Nephron (organoid): Measurements from ENCODE around the gene RNF130.

Source experiments
- H3K27ac Mint-ChIP-seq, 3 experiments: 2 replicates each; pipeline ENCODE4 v1.8.0; 2020; ENCODE audit warnings: mixed read lengths in 3 of 3, mild to moderate bottlenecking in 2 of 3, moderate library complexity in 1 of 3
- H3K27me3 Mint-ChIP-seq: 2 replicates; pipeline ENCODE4 v1.8.0; 2021; ENCODE audit warnings: low read depth, mild to moderate bottlenecking, moderate library complexity, mixed read lengths
- H3K36me3 Mint-ChIP-seq: 2 replicates; pipeline ENCODE4 v1.8.0; 2020; ENCODE audit warnings: low read depth, mixed read lengths
- H3K4me1 Mint-ChIP-seq: 2 replicates; pipeline ENCODE4 v1.8.0; 2020; ENCODE audit warnings: mixed read lengths
- H3K4me3 Mint-ChIP-seq, 3 experiments: 2 replicates each; pipeline ENCODE4 v1.8.0; 2020; ENCODE audit warnings: mild to moderate bottlenecking in 3 of 3, mixed read lengths in 3 of 3, moderate library complexity in 2 of 3
- H3K9me3 Mint-ChIP-seq: 2 replicates; pipeline ENCODE4 v1.8.0; 2020; ENCODE audit warnings: mixed read lengths
- CTCF ChIP-seq, 3 experiments: fragments of 200-600 bp; sonication (generic); IDR thresholded peaks; one replicate each; pipeline ENCODE4 v1.5.0; 2021; ENCODE audit warnings: antibody characterized with exemption in 3 of 3; ENCODE audit not compliant: unreplicated experiment in 3 of 3

The RNF130 gene

GRCh38 chr5:180043377-180043776 lies 28.2 kb downstream of the RNF130 start:
- Mint-ChIP-seq H3K27ac (no peak overlapping the region), H3K4me3 (no peak overlapping the region), H3K27me3 (no peaks in the 10 kb centered on the region), H3K9me3 (peaks cover 8% of the 10 kb centered on the region), H3K4me1 (peaks cover 11% of the 10 kb centered on the region), H3K36me3 (peaks cover 71% of the 10 kb centered on the region)
- TF ChIP-seq CTCF (IDR thresholded peaks at IDR 0.05; ENCODE audit: unreplicated experiment in 3 of 3) = no peak

DNA sequence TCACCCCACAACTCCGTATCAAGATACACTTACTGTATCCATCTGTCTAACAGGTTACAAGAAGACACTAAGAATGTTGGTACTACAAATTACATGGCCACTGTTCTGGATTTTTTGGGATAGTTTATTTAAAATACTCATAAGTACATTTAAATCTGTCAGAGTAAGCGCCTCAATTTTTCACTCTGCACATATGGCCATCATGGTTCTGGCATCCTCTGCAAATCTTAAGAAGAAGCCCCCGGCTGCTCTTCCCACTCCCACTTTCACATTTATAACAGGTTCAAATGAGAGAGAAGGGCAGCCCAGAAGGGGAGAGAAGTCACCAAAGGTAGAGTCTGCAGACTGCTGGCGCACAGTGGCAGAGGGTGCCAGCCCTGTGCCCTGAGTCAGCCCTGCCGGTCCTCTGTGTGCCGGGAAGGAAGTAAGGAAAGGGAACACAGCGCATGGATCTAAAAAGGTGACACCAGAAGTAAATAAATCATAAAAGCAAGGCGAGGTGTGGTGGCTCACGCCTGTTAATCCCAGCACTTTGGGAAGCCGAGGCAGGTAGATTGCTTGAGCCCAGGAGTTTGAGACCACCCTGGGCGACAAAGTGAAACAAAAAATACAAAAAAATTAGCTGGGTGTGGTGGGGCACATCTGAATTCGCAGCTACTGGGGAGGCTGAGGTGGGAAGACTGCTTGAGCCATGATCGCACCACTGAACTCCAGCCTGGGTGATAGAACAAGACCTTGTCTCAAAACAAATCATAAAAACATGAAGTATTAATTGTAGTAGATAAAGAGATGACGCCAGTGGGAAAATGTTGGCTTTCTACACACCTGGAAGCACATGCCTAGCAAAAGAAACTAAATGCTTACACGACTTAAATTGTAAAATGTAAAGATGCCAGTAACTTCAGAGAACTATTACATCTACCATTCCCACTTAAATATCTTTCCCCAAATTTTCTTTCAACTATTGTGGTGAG lies 30.0 kb downstream of the RNF130 start:
- no peak overlapping the region for H3K4me3 Mint-ChIP-seq

GRCh38 chr5:180040287-180041214 lies 31.0 kb downstream of the RNF130 start:
- no peaks in the 10 kb centered on the region for H3K27me3 Mint-ChIP-seq
- H3K4me1 Mint-ChIP-seq = peaks cover 4% of the 10 kb centered on the region
- H3K27ac Mint-ChIP-seq = no peak overlapping the region
- no peak overlapping the region for H3K4me3 Mint-ChIP-seq
- H3K36me3 Mint-ChIP-seq = peaks cover 74% of the 10 kb centered on the region
- TF ChIP-seq CTCF (IDR thresholded peaks at IDR 0.05; ENCODE audit: unreplicated experiment in 3 of 3) = no peak
- H3K9me3 Mint-ChIP-seq = peaks cover 25% of the 10 kb centered on the region

More for the DNA sequence above, 30.0 kb downstream of the RNF130 start:
- Mint-ChIP-seq H3K4me1 (peaks cover 4% of the 10 kb centered on the region), H3K27ac (no peak overlapping the region), H3K27me3 (no peaks in the 10 kb centered on the region), H3K9me3 (peaks cover 17% of the 10 kb centered on the region), H3K36me3 (peaks cover 72% of the 10 kb centered on the region)
- TF ChIP-seq CTCF (IDR thresholded peaks at IDR 0.05; ENCODE audit: unreplicated experiment in 3 of 3) = no peak

DNA sequence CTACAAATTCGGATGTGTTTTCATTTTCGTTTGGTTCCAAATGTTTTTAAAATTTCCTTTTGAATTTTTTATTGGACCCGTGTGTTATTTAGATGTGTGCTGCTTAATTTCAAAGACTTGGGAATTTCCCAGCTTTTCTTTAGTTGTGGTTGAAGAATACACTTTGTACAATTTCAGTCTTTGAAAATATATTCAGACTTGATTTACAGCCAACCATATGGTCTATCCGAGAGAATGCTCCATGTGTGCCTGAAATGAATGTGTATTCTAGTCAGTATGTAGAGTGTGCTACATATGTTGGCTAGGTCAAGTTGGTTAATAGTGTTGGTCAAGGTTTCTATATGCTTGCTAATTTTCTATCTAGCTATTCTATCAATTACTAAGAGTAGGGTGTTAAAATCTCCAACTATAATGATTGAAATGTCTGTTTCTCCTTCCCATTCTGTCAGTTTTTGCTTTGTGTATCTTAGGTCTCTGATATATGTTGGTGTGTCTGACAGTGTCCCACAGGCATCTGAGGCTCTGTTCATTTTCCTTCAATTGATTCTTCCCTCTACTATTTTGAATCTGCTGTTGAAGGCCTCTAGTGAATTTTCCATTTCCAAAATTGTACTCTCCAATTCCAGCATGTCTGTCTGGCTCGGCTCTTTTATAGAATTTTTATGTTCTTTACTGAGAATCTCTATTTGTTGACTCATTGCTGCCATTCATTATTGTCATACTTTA lies 36.2 kb downstream of the RNF130 start:
- no peaks in the 10 kb centered on the region for H3K27me3 Mint-ChIP-seq
- no peaks in the 10 kb centered on the region for H3K4me1 Mint-ChIP-seq
- peaks cover 53% of the 10 kb centered on the region for H3K9me3 Mint-ChIP-seq

More for the DNA sequence above, 36.2 kb downstream of the RNF130 start:
- peaks cover 97% of the 10 kb centered on the region for H3K36me3 Mint-ChIP-seq
- no peak overlapping the region for H3K27ac Mint-ChIP-seq
- TF ChIP-seq CTCF (IDR thresholded peaks at IDR 0.05; ENCODE audit: unreplicated experiment in 3 of 3) = no peak
- H3K4me3 Mint-ChIP-seq = no peak overlapping the region
